ENCODE data around the gene TMEM191C.
"Not testable (repeated sequence)": the region's sequence is repeated elsewhere in the genome, so short reads cannot be mapped to it uniquely, and the experiment has no call there.

DNA sequence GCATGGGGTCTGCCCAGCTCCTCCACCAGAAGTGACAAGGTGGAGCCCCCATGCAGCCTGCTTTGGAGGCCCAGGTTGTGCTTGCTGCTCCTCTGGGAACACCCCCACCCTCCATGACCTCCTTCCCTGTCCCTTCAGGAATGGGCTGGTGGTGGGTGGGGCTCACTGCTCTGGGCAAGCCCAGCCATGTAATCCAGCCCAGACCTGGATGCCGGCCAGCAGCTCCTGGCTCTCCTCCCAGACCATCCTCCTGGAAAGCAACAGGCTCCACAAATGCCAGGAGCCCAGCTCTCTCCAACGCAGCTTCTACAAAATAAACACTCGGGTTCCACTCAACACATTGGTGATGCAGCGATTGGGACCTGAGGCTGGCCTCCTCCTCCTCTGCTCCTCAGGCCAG, 30.8 kb downstream of the TMEM191C start:
- TF ChIP-seq, protein P1, sequence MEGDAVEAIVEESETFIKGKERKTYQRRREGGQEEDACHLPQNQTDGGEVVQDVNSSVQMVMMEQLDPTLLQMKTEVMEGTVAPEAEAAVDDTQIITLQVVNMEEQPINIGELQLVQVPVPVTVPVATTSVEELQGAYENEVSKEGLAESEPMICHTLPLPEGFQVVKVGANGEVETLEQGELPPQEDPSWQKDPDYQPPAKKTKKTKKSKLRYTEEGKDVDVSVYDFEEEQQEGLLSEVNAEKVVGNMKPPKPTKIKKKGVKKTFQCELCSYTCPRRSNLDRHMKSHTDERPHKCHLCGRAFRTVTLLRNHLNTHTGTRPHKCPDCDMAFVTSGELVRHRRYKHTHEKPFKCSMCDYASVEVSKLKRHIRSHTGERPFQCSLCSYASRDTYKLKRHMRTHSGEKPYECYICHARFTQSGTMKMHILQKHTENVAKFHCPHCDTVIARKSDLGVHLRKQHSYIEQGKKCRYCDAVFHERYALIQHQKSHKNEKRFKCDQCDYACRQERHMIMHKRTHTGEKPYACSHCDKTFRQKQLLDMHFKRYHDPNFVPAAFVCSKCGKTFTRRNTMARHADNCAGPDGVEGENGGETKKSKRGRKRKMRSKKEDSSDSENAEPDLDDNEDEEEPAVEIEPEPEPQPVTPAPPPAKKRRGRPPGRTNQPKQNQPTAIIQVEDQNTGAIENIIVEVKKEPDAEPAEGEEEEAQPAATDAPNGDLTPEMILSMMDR (IDR thresholded peaks at IDR 0.05): not testable (repeated sequence)
- not testable (repeated sequence) for TF ChIP-seq POLR2A (IDR thresholded peaks at IDR 0.05)

All from heart left ventricle (tissue), 13 donors.